Endothelial cell (in vitro differentiated cells): Measurements from ENCODE around the gene ASGR1. TPM values are rescaled to one million over a fixed set of nuclear protein-coding genes. Genes with fewer than 3 reads are reported as not detected.
A peak's percentile ranks its signal among the peaks of the same experiment; 100 is the strongest.

Experiments
- DNase-seq: peaks from one replicate; pipeline ENCODE4 v3.0.0; 2021; ENCODE audit warnings: low spot score
- H3K27ac Mint-ChIP-seq: one replicate; pipeline ENCODE4 v1.8.0; 2021; ENCODE audit warnings: mixed read lengths, inconsistent platforms; ENCODE audit not compliant: unreplicated experiment
- H3K27me3 Mint-ChIP-seq: one replicate; pipeline ENCODE4 v1.8.0; 2021; ENCODE audit warnings: mild to moderate bottlenecking, moderate library complexity, mixed read lengths, inconsistent platforms; ENCODE audit not compliant: unreplicated experiment
- H3K36me3 Mint-ChIP-seq: one replicate; pipeline ENCODE4 v1.8.0; 2021; ENCODE audit warnings: mild to moderate bottlenecking, low read depth, mixed read lengths, inconsistent platforms; ENCODE audit not compliant: unreplicated experiment
- H3K4me1 Mint-ChIP-seq: one replicate; pipeline ENCODE4 v1.8.0; 2021; ENCODE audit warnings: mild to moderate bottlenecking, mixed read lengths, inconsistent platforms; ENCODE audit not compliant: unreplicated experiment
- H3K4me3 Mint-ChIP-seq: one replicate; pipeline ENCODE4 v1.8.0; 2021; ENCODE audit warnings: mild to moderate bottlenecking, mixed read lengths, inconsistent platforms; ENCODE audit not compliant: unreplicated experiment
- H3K9me3 Mint-ChIP-seq: one replicate; pipeline ENCODE4 v1.8.0; 2021; ENCODE audit warnings: mixed read lengths, inconsistent platforms; ENCODE audit not compliant: unreplicated experiment
- total RNA-seq: library from RNA; stranded (reverse); fragmentation: NEBNext Ultra II Directional; extraction: Animal tissue kit (Norgen Biotek cat#: 25700); gene quantifications from one replicate; pipeline ENCODE4 v1.2.1, GENCODE V29; 2021; ENCODE audit not compliant: unreplicated experiment
- TF ChIP-seq, protein P1 (sequence below): fragments of 200-600 bp; sonication (generic); IDR thresholded peaks from one replicate; pipeline ENCODE4 v1.5.0; 2021; ENCODE audit warnings: antibody characterized with exemption; ENCODE audit not compliant: unreplicated experiment

Gene ASGR1
- total RNA-seq, 1 donor from 2014 or later, result 23.9 TPM

DNA sequence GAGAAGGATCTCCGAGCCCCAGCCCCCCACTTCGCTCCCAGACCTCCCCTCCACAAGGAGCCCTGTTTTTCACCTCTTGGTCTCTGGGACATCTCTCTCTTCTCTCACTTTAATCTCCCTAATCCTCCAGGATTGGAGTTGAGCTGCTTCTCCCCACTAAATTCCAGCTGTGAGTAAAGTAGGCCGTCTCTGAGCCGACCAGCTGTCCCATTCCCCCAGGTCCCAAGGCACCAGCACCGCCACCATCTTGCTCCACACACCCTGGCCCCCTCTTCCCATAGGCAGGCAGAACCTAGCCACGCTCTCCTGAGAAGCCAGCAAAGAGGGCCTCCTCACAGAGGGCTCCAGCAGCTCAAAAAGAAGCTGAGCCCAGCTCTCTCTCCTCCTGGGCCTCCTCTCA, 39.6 kb upstream of the ASGR1 start:
- TF ChIP-seq, protein P1, sequence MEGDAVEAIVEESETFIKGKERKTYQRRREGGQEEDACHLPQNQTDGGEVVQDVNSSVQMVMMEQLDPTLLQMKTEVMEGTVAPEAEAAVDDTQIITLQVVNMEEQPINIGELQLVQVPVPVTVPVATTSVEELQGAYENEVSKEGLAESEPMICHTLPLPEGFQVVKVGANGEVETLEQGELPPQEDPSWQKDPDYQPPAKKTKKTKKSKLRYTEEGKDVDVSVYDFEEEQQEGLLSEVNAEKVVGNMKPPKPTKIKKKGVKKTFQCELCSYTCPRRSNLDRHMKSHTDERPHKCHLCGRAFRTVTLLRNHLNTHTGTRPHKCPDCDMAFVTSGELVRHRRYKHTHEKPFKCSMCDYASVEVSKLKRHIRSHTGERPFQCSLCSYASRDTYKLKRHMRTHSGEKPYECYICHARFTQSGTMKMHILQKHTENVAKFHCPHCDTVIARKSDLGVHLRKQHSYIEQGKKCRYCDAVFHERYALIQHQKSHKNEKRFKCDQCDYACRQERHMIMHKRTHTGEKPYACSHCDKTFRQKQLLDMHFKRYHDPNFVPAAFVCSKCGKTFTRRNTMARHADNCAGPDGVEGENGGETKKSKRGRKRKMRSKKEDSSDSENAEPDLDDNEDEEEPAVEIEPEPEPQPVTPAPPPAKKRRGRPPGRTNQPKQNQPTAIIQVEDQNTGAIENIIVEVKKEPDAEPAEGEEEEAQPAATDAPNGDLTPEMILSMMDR, result no peak
- Mint-ChIP-seq H3K9me3 (no peaks in the 10 kb centered on the region), H3K36me3 (peaks cover 17% of the 10 kb centered on the region), H3K27ac (peak overlapping the region; percentile 74), H3K4me3 (peak overlapping the region; percentile 86), H3K27me3 (peaks cover 44% of the 10 kb centered on the region), H3K4me1 (peaks cover 54% of the 10 kb centered on the region)
- DNase-seq, result no peak

DNA sequence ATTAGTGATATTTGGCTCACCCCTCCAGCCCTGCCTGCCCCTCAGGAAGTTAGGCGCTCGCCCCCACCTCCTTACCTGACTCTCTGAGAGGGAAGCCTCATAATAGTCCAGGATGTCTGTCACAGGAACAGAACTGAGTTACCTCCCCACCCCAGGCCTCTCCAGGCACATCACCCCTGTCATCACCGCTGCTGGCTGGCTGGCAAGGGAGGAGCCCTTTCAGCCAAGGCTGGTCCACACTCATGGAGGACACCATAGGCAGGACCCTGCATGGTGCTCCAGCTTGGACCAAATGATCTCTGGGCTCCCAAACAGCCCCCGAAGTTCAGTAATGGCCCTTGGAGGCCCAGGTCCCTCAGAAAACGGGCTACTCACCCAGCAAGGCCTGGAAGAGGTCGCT, 39.0 kb upstream of the ASGR1 start:
- Mint-ChIP-seq H3K27ac (no peak overlapping the region), H3K36me3 (peaks cover 17% of the 10 kb centered on the region), H3K4me3 (peak overlapping the region; percentile 86), H3K4me1 (peaks cover 60% of the 10 kb centered on the region), H3K9me3 (no peaks in the 10 kb centered on the region), H3K27me3 (peaks cover 46% of the 10 kb centered on the region)
- DNase-seq, result no peak
- TF ChIP-seq, protein P1, result no peak

DNA sequence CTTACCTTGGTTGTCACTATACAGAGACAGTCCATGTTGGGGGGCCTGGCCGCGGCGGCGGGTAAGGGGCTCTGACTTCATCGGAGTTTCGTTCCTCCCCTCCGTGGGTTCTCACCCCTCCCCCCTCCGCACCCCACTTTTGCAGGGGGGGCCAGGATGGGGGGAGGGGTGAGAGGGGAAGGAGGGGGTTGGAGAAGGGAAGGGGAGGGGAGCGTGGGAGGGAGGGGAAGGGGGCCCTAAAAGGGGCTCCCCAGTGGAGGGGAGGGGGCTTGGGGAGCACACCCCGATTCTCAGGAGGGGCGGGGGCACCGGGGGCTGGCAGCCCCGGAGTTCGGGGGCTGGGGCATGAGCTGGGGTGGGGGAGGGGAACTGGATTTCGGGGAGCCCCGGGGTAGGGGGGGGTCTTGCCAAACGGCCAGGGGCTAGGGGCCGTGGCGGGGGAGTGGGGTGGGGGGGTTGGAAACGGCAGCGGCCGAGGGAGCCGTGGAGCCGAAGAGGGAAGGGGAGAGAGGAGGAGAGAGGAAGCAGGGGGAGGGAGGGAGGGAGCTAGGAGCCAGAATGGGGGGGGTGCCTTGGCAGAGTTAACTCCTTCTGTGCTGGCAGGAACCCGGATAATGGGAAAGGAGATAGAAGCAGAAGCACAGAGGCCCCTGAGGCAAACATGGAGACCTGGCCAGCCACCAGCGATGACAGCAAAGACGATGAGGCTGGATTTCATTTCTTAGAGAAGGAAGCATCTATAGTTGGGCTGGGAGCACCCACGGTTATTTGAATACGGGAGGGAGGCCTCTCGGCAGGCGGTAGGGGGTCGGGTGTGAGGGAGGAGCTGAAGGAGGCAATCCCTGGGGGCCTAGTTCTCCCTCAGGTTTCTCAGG, 38.2 kb upstream of the ASGR1 start:
- H3K4me1 Mint-ChIP-seq, result peaks cover 62% of the 10 kb centered on the region
- H3K27ac Mint-ChIP-seq, result peak overlapping the region; percentile 92
- peaks cover 17% of the 10 kb centered on the region for H3K36me3 Mint-ChIP-seq
- H3K27me3 Mint-ChIP-seq, result peaks cover 47% of the 10 kb centered on the region
- peak overlapping the region; percentile 91 for H3K4me3 Mint-ChIP-seq
- TF ChIP-seq, protein P1, result no peak
- no peaks in the 10 kb centered on the region for H3K9me3 Mint-ChIP-seq
- peak; percentile 67 for DNase-seq

DNA sequence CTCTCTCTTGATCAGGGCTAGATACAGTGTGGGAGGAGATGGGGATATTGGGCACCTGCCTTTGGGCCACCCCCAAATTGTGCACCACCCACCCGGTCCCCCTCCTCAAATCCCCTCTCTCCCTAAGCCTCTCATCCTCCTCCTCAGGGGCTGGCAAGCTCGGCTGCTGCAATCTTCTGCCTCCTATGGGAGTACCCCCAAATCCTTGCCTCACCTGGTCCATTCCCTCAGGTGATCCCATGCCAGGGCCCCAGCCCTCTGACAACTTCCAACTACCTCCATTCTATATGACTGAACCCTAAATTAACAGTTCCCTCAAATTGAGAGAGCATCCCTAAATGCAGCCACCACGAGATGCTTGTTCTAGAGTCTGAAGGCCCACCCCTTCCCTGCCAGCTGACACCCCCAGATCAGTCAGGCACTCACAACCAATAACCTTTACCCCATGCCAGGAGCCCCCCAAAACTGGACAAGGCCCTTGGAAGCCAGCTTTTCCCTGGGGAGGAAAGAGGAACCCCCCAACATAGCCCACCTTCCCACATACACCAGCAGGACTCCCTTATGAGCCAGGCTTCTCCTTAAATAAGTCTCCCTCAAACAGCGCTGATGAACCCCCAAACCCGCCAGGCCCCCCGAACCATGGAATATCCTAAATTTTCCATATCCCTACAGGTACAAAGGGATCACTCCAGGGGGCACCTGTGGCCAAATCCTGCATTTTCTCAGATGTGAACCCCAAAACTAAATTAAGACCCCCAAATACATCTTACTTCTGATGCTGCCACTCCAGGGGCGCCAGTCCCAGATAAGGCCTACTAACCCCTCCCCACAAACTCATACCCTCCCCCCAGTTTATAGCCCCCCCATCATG, 37.3 kb upstream of the ASGR1 start:
- Mint-ChIP-seq H3K27me3 (peaks cover 42% of the 10 kb centered on the region), H3K4me3 (peak overlapping the region; percentile 91), H3K36me3 (peaks cover 12% of the 10 kb centered on the region), H3K9me3 (no peaks in the 10 kb centered on the region), H3K4me1 (peaks cover 68% of the 10 kb centered on the region), H3K27ac (peak overlapping the region; percentile 86)
- TF ChIP-seq, protein P1, result no peak
- DNase-seq, result no peak
